ENCODE measurements around the gene TMEM190. TPM values are rescaled to one million over a fixed set of nuclear protein-coding genes. Genes with fewer than 3 reads are reported as not detected.

The TMEM190 gene
- total RNA-seq, 1 donor from 2014 or later, result not detected

- ChIA-PET POLR2A (interaction anchor here (1.5 kb wide), 1 partner anchor 16 kb away, joined by 9 read pairs; the partner anchor contains the start of gene TMEM238), CTCF (no interaction called here)
- Mint-ChIP-seq H3K9me3 (no peaks in the 10 kb centered on the region), H3K4me1 (peaks cover 10% of the 10 kb centered on the region), H3K27me3 (peaks cover 30% of the 10 kb centered on the region), H3K27ac (no peak overlapping the region), H3K36me3 (ENCODE audit: low read depth) (no peaks in the 10 kb centered on the region), H3K4me3 (no peak overlapping the region)
- ATAC-seq (ENCODE audit: low read depth) (no peak), DNase-seq (no peak)
- intact Hi-C loops (cut with micrococcal nuclease), result no loop called here
- TF ChIP-seq CTCF (IDR thresholded peaks at IDR 0.05), result no peak
Measured at GRCh38 chr19:55368106-55368505, 8.5 kb upstream of the TMEM190 start.

GRCh38 chr19:55368701-55369563 lies 7.7 kb upstream of the TMEM190 start:
- no peak overlapping the region for H3K27ac Mint-ChIP-seq
- CTCF ChIA-PET, result no interaction called here
- DNase-seq, result no peak
- ATAC-seq (ENCODE audit: low read depth), result peak; percentile 58
- intact Hi-C loops (cut with micrococcal nuclease), result no loop called here
- no peaks in the 10 kb centered on the region for H3K36me3 Mint-ChIP-seq (ENCODE audit: low read depth)
- POLR2A ChIA-PET, result interaction anchor here (1.5 kb wide), 1 partner anchor 15 kb away, joined by 9 read pairs; the partner anchor contains the start of gene TMEM238
- H3K4me1 Mint-ChIP-seq, result peaks cover 13% of the 10 kb centered on the region
- no peak for TF ChIP-seq CTCF (IDR thresholded peaks at IDR 0.05)
- no peak overlapping the region for H3K4me3 Mint-ChIP-seq
- peaks cover 35% of the 10 kb centered on the region for H3K27me3 Mint-ChIP-seq
- H3K9me3 Mint-ChIP-seq, result no peaks in the 10 kb centered on the region

- Mint-ChIP-seq H3K36me3 (ENCODE audit: low read depth) (no peaks in the 10 kb centered on the region), H3K27me3 (peaks cover 38% of the 10 kb centered on the region), H3K4me3 (peak overlapping the region; percentile 68), H3K9me3 (no peaks in the 10 kb centered on the region), H3K4me1 (peaks cover 14% of the 10 kb centered on the region), H3K27ac (no peak overlapping the region)
- CTCF ChIA-PET, result no interaction called here
- no peak for DNase-seq
- peak; percentile 47 for ATAC-seq (ENCODE audit: low read depth)
- TF ChIP-seq CTCF (IDR thresholded peaks at IDR 0.05), result no peak
- intact Hi-C loops (cut with micrococcal nuclease), result no loop called here
- POLR2A ChIA-PET, result interaction anchor here (1.5 kb wide), 1 partner anchor 14 kb away, joined by 9 read pairs; the partner anchor contains the start of gene TMEM238
Measured at GRCh38 chr19:55369653-55370304, 6.8 kb upstream of the TMEM190 start.

- intact Hi-C loops (cut with micrococcal nuclease), result no loop called here
- no peak for TF ChIP-seq CTCF (IDR thresholded peaks at IDR 0.05)
- Mint-ChIP-seq H3K4me1 (peaks cover 14% of the 10 kb centered on the region), H3K4me3 (peak within 1 kb of the TSS; percentile 68), H3K9me3 (no peaks in the 10 kb centered on the region), H3K27me3 (peaks cover 41% of the 10 kb centered on the region), H3K27ac (no peak within 1 kb of the TSS), H3K36me3 (ENCODE audit: low read depth) (no peaks in the 10 kb centered on the region)
- DNase-seq, result no peak
- ChIA-PET POLR2A (no interaction called here), CTCF (no interaction called here)
- no peak for ATAC-seq (ENCODE audit: low read depth)
Measured at GRCh38 chr19:55370305-55370988, 6.2 kb upstream of the TMEM190 start, which contains the start of gene IL11. Gene IL11 (minus strand): TSS chr19:55370463. CDS start chr19:55370310, 153 bp downstream.

All from activated B cell treated with CpG ODN at 0.5 μM for 24 hours (primary cell).